ENCODE measurements around the gene GPR162.
"Not testable (repeated sequence)": the region's sequence is repeated elsewhere in the genome, so short reads cannot be mapped to it uniquely, and the experiment has no call there.

Gene GPR162

DNA sequence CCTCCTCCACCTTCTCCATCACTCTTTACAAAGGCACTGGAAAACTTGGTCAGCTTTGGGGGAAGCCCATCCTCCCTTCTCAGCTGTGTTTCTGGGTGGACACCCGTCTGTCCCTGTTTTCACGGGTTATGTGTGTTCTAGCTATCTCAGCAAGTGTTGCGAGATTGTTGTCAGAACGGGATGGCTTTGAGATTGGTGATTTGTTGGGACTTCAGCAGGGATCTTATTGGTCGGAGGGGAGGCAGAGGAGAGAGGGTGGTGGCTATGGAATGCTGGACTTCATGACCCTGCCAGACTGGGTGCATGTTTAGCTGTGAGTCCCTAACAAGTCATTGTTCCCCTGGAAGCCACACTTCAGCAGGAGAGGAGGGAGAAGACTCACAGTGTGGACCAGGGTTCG lies 32.4 kb downstream of the GPR162 start:
- DNase-seq (ENCODE audit: low read depth) = no peak

DNA sequence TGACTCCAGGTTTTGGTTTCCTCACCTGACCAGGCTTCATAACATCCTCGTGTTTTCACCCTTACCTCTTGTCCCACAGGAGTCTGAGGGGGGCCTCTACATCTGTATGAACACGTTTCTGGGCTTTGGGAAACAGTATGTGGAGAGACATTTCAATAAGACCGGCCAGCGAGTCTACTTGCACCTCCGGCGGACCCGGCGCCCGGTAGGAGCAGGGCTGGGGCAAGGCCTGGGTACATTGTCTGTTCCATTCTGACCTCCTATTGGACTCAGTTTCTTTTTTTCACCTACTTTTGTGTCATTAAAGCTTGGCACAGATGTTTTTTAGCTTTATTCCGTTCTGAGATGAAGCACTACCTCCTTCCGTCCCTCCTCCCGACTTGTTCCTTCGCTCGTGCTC lies 33.7 kb downstream of the GPR162 start:
- no peak for DNase-seq (ENCODE audit: low read depth)

DNA sequence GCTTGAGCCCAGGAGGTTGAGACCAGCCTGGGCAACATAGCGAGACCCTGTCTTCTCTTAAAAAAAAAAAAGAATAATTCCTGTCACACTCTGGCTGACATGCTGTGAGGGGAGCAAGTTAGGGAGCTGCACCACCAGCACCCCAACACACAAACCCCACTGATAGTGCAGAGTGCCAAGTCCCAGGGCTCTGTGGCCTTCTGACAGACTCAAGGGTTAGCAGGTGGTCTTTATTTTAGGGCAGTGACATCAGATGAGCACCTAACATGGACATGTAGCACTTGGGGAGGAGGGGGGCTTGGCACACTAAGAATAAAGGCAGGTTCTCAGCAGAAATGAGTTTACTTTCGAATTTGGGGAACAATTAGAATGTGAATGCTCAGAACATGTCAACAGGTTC lies 37.2 kb downstream of the GPR162 start:
- no peak for DNase-seq (ENCODE audit: low read depth)

DNA sequence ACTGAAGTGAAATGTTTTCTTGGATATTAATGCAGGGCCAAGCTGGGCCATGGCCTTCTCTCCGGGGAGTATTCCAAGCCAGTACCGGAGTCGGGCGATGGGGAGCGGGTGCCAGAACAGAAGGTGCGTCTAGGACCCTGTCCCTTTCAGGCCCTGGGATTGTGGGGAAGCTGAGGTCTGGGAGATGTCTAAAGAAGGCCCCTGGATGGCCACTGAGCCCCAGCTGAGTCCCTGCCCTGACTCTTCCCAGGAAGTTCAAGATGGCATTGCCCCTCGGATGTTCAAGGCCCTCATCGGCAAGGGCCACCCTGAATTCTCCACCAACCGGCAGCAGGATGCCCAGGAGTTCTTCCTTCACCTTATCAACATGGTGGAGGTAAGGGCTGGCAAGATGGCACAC lies 38.5 kb downstream of the GPR162 start:
- DNase-seq (ENCODE audit: low read depth) = no peak

DNA sequence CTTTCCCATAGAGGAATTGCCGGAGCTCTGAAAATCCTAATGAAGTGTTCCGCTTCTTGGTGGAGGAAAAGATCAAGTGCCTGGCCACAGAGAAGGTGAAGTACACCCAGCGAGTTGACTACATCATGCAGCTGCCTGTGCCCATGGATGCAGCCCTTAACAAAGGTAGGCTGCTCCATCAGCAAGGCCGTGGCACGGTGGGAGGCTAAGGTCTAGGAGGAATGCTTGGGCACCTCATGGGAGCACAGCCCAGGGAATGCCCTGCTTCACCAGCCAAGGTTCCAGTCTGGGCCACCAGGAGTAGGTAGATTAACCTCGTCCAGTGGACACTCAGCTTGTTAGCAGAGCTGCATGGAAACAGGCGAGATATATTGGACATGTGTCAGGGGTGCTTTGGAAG lies 39.3 kb downstream of the GPR162 start:
- no peak for DNase-seq (ENCODE audit: low read depth)

DNA sequence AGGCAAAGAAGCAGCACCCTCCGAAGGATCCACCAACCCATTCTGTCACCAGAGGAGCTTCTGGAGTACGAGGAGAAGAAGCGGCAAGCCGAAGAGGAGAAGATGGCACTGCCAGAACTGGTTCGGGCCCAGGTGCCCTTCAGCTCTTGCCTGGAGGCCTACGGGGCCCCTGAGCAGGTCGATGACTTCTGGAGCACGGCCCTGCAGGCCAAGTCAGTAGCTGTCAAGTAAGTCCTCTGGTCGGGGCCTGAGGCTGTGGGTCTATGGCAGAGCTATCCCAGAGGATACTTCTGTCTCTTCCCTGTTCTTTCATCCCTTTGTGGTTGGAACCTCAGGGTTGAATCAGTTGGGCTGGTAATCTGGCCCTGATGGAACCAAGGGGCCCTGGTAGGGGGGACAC lies 39.8 kb downstream of the GPR162 start:
- DNase-seq (ENCODE audit: low read depth) = no peak

DNA sequence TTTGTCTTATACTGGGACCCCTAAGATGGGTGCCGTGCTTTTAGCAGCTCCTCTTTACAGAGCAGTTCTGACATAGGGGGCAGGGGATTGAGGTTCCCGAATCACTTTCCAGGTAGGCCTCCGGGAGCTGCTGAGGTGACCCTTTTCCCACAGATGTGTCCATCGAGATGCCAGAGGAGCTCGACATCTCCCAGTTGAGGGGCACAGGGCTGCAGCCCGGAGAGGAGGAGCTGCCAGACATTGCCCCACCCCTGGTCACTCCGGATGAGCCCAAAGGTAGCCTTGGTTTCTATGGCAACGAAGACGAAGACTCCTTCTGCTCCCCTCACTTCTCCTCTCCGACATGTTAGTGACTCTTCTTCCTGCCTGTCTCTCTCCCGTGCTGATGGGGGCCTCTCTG lies 41.4 kb downstream of the GPR162 start:
- DNase-seq (ENCODE audit: low read depth) = no peak

DNA sequence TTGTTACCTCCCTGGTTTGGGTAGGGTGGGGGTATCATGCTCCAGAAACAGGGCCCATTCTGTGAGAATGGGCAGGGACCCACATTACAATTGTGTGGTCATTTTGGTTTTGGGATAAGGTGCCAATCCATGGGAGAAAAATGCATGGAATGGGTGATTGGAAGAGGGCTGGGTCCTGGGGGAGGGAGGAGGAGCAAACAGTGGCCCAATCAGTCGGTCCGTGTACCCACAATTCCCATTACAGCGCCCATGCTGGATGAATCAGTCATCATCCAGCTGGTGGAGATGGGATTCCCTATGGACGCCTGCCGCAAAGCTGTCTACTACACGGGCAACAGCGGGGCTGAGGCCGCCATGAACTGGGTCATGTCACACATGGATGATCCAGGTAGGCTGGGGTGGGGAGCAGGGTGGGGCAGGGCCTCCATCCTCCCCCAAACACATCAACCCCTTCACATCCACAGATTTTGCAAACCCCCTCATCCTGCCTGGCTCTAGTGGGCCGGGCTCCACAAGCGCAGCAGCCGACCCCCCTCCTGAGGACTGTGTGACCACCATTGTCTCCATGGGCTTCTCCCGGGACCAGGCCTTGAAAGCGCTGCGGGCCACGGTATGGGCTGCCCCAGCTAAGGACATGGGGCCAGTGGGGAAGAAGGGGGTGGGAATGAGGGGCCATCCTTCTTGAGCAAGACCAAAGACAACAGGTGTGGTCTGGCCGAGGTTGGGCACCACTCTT lies 42.1 kb downstream of the GPR162 start:
- no peak for DNase-seq (ENCODE audit: low read depth)

DNA sequence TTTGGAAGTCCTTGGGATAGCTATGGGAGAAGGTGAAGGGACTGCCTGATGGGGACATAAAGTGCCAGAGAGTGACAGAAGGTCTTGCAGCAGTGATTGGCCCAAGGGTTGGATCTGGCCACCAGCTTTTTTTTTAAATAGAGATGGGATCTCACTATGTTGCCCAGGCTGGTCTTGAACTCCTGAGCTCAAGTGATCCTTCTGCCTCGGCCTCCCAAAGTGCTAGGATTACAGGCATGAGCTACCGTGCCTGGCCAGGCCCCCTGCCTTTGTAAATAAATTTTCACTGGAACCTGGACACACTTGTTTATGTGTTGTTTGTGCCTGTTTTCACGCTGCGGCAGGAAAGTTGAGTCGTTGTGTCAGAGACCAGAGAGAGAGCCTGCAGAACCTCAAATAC lies 43.7 kb downstream of the GPR162 start:
- not testable (repeated sequence) for DNase-seq (ENCODE audit: low read depth)

DNA sequence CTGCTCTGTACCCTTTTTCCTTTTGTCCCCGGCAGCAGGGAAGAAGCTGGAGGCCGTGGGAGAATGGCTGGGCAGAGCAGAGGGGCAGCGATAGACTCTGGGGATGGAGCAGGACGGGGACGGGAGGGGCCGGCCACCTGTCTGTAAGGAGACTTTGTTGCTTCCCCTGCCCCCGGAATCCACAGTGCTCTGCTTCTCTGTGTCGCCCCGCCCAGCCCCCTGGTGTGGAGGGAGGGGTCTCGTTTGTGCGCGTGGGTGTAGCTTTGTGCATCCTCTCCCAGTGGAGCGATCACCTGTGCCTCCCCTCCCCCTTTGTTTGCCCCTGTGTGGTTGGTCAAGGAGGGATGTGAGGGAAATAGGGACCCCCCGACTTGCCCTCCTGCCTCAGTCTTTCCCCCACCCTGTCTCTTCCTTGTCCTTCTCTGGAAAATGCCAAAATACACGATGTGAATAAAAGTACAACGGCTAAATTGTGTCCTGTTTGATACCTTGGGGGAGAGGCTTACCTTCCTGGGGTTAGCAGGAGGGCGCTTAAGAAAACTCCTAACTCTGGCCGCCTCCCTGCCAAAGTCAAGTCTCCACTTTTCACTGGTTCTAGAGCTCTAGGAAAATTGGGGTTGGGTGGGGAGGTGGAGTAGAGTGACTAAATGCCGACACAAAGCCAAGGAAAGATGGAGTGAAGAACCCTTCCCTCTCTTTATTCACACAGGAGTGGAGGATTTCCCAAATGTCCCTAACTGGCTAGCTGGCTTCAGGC lies 44.7 kb downstream of the GPR162 start:
- no peak for DNase-seq (ENCODE audit: low read depth)

DNA sequence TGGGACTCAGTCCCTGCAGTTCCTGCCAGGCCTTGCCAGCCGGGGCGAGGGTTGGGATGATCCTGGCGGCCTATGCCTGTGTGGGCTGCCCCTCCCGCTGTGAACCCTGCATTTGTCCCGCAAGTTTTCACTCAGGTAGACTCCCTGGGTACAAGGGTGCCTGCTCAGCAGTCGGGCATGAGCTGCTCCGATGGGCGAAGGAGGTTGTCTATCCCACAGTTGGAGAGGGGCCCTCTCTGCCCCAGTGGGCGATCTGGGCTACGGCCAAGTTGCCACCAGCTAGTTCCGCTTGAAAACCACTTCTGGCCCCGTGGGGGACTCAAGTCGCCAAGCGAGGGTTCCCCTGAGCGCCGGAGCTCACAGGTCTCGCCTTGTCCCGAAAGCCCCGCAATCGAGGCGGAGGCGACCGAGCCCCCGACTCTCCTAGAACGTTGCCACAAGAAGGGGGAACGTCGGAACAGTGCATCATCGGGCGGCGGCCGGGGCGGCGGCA lies 45.3 kb downstream of the GPR162 start:
- no peak for DNase-seq (ENCODE audit: low read depth)

DNA sequence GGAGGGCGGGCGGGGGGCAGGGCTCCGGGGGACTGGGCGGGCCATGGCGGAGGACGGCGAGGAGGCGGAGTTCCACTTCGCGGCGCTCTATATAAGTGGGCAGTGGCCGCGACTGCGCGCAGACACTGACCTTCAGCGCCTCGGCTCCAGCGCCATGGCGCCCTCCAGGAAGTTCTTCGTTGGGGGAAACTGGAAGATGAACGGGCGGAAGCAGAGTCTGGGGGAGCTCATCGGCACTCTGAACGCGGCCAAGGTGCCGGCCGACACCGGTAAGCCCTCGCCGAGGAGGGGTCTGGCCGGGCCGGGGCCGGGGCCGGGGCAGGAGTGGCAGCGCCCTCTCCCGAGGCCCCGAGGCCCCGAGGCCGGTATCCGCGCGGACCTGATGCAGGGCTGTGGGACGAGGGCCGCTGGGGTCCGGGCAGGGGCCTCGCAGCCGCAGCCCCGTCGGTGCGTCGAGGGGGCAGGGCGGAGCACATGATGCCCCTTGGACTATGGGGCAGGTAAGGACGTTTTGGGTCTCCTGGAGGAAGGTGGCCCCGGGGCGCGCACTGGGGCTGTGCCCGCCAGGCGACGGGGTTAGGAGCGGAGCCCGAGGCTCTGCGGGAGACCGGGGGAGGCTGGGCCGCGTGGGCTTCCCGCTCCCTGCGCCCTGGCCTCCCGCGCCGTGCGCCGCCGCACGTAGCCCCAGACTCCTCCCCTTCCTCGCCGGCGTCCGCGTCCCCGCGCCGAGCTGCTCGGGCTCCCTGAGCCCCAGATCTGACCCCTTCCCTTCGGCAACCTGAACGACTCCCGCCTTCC lies 46.0 kb downstream of the GPR162 start, which contains the start of gene TPI1:
TSS of gene TPI1 (plus strand) at position 119 of the 798 bp plus-strand sequence. CDS start at position 155, 36 bp downstream.
- no peak for DNase-seq (ENCODE audit: low read depth)

DNA sequence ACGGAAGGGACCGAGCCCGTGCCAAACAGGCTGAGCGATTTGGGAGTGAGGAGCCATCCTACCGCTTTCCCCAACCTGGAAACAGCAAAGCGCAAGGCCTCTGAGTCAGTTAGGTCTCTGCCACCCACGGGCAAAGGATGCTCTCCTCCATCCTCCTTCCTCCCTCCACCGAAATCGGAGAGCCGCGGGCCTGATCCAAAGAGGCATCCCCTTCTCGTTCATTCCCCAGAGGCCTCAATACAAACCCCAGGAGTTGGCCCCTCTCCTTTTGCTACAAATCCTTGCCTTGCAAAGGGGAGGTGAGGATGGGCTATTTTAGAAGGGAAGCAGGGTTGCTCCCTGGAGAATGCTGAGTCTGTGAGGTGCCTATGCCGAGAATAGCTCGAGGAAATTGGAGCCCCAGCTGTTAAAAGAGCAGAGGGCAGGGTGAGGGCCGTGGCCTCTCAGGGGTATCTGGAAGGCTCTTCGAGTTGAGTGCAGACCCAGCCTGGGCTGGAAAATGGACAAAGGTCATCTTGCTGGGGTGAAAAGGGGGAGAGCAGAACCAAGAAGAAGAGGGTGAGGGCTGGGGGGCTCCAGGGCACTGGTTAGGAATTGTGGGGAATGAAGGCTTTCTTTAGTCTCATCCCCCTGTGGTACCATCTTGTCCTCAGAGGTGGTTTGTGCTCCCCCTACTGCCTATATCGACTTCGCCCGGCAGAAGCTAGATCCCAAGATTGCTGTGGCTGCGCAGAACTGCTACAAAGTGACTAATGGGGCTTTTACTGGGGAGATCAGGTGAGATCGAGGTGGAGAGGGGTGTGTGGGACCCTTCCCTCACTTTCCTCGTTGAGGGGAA lies 46.8 kb downstream of the GPR162 start:
- no peak for DNase-seq (ENCODE audit: low read depth)

DNA sequence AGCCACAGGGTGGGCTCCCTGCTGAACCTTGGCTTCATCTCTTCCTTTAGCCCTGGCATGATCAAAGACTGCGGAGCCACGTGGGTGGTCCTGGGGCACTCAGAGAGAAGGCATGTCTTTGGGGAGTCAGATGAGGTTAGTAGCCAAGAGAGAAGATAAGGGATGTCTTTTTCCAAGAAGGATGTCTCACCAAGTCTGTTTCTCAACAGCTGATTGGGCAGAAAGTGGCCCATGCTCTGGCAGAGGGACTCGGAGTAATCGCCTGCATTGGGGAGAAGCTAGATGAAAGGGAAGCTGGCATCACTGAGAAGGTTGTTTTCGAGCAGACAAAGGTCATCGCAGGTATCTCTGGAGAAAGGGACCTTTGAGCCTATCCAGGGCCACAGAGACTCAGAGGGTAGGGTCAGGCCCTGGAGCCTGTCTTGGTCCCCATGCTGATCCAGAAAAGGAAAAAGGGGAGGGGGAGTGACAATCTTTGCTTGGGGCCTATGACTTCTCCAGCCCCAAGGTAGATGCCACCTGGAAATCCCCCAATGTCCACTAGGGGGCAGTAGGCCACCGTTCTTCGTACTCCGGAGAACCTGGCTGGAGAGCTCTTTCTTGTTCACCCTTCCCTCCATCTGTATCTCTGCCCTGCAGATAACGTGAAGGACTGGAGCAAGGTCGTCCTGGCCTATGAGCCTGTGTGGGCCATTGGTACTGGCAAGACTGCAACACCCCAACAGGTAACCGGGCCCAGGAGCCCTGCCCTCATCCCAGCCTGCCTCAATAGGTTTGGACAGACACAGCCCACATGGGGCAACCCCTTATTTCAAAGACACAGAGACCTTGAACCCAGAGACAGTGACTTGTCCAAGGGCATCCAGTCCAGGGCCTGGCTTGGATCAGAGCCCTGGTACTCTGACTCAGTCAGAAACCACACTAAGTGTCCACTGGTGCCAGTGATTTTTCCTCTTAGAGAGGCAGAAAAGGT lies 47.7 kb downstream of the GPR162 start:
- no peak for DNase-seq (ENCODE audit: low read depth)

DNA sequence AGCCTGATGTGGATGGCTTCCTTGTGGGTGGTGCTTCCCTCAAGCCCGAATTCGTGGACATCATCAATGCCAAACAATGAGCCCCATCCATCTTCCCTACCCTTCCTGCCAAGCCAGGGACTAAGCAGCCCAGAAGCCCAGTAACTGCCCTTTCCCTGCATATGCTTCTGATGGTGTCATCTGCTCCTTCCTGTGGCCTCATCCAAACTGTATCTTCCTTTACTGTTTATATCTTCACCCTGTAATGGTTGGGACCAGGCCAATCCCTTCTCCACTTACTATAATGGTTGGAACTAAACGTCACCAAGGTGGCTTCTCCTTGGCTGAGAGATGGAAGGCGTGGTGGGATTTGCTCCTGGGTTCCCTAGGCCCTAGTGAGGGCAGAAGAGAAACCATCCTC lies 48.7 kb downstream of the GPR162 start:
- DNase-seq (ENCODE audit: low read depth) = not testable (repeated sequence)

DNA sequence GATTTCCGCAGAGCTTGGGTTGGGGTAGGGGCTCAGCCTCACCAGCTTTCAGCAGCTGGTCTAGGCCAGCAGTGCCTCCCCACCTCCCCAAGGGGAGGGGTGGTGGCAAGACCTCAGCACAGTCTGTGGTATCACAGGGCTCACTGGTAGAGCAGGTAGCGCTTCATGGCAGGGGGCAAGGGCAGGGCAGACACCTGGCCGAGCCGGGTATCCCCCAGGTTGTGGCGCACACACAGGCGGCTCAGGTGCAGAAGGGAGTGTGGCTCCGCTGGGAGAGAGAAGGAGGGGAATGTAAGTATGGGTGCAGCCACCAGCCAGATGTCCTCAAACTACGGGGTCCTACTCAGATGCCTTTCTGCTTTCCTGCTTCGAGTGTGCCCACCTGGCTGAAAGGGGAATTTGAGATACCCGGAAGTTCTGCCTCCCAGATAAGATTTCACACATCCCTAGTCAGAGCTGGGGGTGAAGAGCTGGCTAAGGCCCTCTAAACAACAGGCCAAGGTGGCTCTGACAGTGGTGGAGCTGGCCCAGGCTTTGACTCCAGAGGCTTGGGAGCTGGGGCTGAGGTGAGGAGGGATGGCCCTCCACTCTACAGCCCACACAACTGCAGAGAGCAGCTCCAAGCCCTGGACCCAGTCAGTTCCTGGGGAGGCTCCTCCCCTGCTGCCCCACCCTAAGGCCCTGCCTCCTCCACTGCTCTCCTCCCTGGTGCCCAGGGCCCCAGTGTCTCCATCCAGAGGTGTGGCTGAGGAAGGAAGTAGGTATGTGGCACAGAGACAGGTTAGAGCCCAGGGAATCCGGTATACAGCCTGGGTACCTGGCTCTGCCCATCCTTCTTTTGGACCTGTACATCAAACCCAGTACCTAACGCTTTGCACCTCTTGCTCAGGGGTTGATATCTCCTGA lies 49.7 kb downstream of the GPR162 start:
- no peak for DNase-seq (ENCODE audit: low read depth)

DNA sequence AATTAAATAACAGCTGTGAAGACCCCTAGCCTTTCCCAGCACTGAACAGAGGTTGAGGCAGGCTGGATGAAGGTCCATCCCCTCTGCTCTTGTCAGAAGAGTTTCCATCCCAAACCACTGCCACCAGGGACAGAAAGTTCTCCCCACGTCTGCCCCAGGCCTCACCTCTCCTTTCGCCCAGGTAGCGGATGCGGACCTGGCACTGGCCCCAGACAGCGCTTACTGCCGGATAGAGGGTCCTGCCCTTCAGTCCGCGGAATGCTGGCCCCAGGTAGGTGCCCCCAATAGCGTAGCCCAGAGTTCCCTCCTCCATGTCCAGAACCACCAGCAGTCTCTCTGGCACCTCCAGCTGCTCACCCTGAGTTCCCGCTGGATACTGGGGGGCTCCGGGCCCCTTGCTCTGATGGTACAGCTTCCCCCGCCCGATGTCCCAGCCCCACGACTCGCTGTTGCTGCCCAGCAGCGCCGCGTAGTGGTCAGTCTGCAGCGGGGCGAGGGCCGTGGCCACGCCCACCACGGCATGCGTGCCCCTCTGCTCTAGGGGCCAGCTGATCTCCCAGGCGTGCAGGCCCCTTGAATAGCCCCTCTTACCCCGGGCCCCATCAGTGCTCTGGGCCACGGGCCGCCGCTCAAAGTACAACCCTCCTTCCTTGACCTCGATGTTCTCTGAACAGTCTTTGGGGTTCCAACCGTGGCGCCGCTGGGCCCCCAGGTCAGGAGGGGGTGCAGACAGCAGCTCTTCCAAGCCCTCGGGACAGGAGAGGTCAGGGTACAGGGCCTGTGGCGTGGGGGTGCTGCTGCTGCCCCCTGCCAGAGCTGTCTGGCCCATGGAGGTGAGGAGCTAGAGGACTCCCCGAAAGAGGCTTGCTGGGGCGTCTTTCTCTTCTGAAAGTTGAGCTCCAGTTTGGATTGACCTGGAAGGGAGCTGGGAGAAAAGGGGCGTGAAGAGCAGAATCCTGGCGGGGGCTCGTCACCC lies 50.7 kb downstream of the GPR162 start:
- no peak for DNase-seq (ENCODE audit: low read depth)
